ENCODE results near the gene ITSN2.

DNA sequence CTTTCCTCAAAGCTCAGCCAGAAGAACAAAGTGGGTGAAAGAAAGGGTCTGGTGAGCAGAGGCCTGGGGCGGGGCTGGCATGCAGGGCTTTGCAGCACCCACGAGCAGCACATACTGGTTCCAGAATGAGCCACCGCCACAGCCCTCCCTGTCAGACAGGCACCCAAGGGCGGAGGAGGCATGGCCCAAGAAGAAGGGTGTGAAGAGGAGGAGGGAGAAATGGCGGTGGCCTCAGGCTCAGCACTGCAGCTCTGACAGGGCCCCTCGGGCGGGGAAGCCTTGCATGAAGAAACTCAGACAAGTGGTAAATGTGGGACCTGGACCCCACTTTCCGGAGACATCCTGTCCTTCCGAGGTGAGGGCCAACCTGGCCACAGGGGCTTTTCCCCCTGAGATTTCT lies 169.8 kb downstream of the ITSN2 start:
- no peak for TF ChIP-seq CTCF (IDR thresholded peaks at IDR 0.05)
- no peak for TF ChIP-seq POLR2A (IDR thresholded peaks at IDR 0.05)
